Measurements from ENCODE around the gene ZFP14.
"Not testable (repeated sequence)": the region's sequence is repeated elsewhere in the genome, so short reads cannot be mapped to it uniquely, and the experiment has no call there.

Gene ZFP14

GRCh38 chr19:36330216-36330615 is 48.8 kb downstream of the ZFP14 start:
- no peak for DNase-seq

DNA sequence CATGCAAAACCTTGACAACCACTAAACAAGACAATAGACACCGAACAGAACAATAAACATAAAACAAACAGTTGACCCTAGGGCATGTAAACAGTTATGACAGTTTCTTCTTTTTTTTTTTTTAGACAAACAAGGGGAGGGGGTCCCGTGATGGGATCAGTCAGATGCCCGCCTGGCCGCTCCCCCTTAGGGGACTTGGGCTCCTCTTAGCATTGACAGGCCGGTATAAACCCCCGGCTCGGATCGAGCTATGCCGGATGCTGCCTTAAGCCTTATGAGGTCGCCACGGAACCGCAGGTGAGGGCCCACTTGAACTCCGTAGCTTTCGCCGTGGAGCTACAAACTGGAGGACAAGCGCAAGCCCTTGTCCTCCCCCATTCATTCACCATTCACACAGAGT is 49.5 kb downstream of the ZFP14 start:
- DNase-seq: not testable (repeated sequence)

DNA sequence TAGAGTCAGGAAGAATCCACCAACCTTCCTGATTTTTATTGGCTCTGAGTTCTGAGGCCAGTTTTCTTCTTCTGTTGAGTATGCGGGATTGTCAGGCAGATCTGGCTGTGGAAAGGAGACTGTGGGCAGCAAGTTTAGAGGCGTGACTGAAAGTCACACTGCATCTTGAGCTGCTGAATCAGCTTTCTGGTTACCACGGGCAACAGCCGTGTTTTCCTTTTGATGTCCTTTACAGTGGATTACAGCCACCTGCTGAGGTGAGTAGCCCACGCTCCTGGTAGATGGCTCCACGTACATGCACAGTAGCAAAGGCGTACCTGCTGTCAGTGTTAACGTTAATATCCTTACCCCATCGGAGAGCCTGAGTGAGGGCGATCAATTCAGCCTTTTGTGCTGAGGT is 52.4 kb downstream of the ZFP14 start:
- not testable (repeated sequence) for DNase-seq

- DNase-seq: not testable (repeated sequence)
These were observed 63.8 kb downstream of the ZFP14 start for GRCh38 chr19:36315164-36315563.

- DNase-seq: not testable (repeated sequence)
These were observed 64.9 kb downstream of the ZFP14 start for GRCh38 chr19:36314053-36314452.

GRCh38 chr19:36311098-36311760 is 67.8 kb downstream of the ZFP14 start:
- DNase-seq: not testable (repeated sequence)

DNA sequence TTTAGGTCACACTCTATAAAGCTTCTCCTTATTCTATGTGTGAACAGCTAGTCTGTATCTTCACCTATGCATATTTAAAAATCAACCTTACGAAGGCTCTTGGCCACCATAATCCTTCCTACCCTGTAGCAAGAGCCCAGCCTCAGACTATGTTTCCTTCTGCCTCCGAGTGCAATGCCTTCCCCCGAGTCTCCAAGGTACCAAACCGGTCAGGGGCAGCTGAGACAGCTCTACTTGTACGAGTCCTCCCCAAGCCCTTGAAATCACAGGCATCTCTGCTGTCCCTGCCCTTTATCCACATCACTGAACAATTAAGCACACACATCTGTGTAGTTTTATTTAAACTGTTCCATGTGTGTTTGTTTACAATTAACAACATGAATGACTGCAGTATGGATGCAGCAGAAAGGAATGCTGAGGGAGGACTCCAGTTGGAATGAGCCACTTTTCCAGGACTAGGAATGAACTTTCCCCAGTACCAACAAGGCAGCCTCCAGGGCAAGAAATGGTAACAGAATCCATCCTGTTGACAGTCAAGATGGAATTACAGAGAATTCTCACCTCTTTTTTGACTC is 68.5 kb downstream of the ZFP14 start:
- not testable (repeated sequence) for DNase-seq

GRCh38 chr19:36309759-36310158 is 69.2 kb downstream of the ZFP14 start:
- DNase-seq: not testable (repeated sequence)

DNA sequence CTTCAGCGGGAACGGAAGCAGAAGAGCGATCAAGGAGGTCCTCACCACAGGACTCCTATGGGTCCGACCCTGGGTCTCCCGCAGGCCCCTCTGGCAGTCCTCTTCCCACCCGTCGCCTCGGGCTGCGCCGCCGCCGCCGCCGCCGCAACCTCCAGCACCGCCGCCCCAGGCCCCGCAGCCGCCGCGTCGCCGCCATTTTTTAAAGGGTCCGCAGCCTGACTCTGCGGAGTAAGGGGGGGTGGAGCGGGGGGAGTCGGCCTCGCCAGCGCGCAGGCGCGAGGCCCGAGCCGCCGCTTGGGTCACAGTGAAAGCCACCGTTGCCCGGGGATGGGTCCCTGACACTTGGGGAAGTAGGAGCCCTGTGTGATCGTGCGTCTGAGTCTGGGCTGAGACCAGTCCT is 69.7 kb downstream of the ZFP14 start:
- not testable (repeated sequence) for DNase-seq

DNA sequence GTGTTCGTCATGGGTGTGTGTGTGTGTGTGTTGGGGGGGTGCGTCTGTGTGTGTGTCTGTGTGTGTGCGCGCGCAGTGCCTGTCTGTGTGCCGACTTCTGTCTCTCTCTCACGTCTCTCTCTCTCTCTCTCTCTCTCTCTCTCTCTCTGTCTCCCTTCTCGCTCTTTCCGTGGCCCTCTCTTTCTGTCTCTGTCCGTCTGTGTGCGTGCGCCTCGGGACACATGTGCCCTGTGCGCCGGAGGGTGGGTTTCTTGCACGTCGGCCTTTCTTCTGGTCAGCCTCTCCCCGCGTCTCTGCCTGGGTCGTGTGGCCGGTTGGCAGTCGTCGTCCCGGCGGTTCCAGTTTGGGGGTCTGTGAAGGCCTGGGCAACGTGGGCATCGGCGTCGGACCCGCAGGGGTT is 86.7 kb downstream of the ZFP14 start:
- DNase-seq: not testable (repeated sequence)
